ENCODE results near the gene TMUB1. TPM values are rescaled to one million over a fixed set of nuclear protein-coding genes. Genes with fewer than 3 reads are reported as not detected.

The TMUB1 gene
- total RNA-seq, 1 donor from 2014 or later: 36.3 TPM

- H3K27ac ChIP-seq: peak overlapping the region; percentile 30
- H3K9me3 ChIP-seq: no peaks in the 10 kb centered on the region
- no peak for TF ChIP-seq CTCF (IDR thresholded peaks at IDR 0.05)
- intact Hi-C loops (cut with DNase I): loop anchor here (10.0 kb wide), 1 partner anchor 76 kb away; no protein-coding TSS in a partner anchor
- H3K27me3 ChIP-seq: no peaks in the 10 kb centered on the region
- H3K4me1 ChIP-seq: peaks cover 11% of the 10 kb centered on the region
- peaks cover 41% of the 10 kb centered on the region for H3K36me3 ChIP-seq
- DNase-seq: peak; percentile 86
- no peak overlapping the region for H3K4me3 ChIP-seq
- ATAC-seq: peak; percentile 77
Observed at GRCh38 chr7:151038951-151039849, 44.1 kb downstream of the TMUB1 start.

GRCh38 chr7:151035902-151036301 lies 47.4 kb downstream of the TMUB1 start:
- no peak for TF ChIP-seq CTCF (IDR thresholded peaks at IDR 0.05)
- no peak overlapping the region for H3K27ac ChIP-seq
- H3K4me1 ChIP-seq: peaks cover 11% of the 10 kb centered on the region
- no peaks in the 10 kb centered on the region for H3K27me3 ChIP-seq
- H3K4me3 ChIP-seq: no peak overlapping the region
- peaks cover 29% of the 10 kb centered on the region for H3K36me3 ChIP-seq
- DNase-seq (no peak), ATAC-seq (no peak)
- H3K9me3 ChIP-seq: no peaks in the 10 kb centered on the region
- intact Hi-C loops (cut with DNase I): loop anchor here (10.0 kb wide), 1 partner anchor 79 kb away; no protein-coding TSS in a partner anchor

GRCh38 chr7:151035026-151035717 lies 48.1 kb downstream of the TMUB1 start:
- peaks cover 12% of the 10 kb centered on the region for H3K4me1 ChIP-seq
- intact Hi-C loops (cut with DNase I): loop anchor here (10.0 kb wide), 1 partner anchor 80 kb away; no protein-coding TSS in a partner anchor
- no peaks in the 10 kb centered on the region for H3K9me3 ChIP-seq
- H3K4me3 ChIP-seq: no peak overlapping the region
- no peak for DNase-seq
- no peak for TF ChIP-seq CTCF (IDR thresholded peaks at IDR 0.05)
- peaks cover 29% of the 10 kb centered on the region for H3K36me3 ChIP-seq
- H3K27ac ChIP-seq: no peak overlapping the region
- no peaks in the 10 kb centered on the region for H3K27me3 ChIP-seq
- peak; percentile 6 for ATAC-seq

GRCh38 chr7:151034312-151035025 lies 48.8 kb downstream of the TMUB1 start:
- Histone ChIP-seq H3K36me3 (peaks cover 29% of the 10 kb centered on the region), H3K27me3 (no peaks in the 10 kb centered on the region), H3K9me3 (no peaks in the 10 kb centered on the region), H3K4me3 (no peak overlapping the region), H3K27ac (no peak overlapping the region), H3K4me1 (peaks cover 15% of the 10 kb centered on the region)
- intact Hi-C loops (cut with DNase I): loop anchor here (10.0 kb wide), 1 partner anchor 80 kb away; no protein-coding TSS in a partner anchor
- DNase-seq (no peak), ATAC-seq (no peak)
- no peak for TF ChIP-seq CTCF (IDR thresholded peaks at IDR 0.05)

GRCh38 chr7:151033864-151034249 lies 49.4 kb downstream of the TMUB1 start:
- TF ChIP-seq CTCF (IDR thresholded peaks at IDR 0.05): no peak
- ATAC-seq (no peak), DNase-seq (no peak)
- Histone ChIP-seq H3K9me3 (no peaks in the 10 kb centered on the region), H3K27ac (no peak overlapping the region), H3K4me3 (no peak overlapping the region), H3K36me3 (peaks cover 29% of the 10 kb centered on the region), H3K27me3 (no peaks in the 10 kb centered on the region), H3K4me1 (peaks cover 14% of the 10 kb centered on the region)
- intact Hi-C loops (cut with DNase I): loop anchor here (10.0 kb wide), 1 partner anchor 81 kb away; no protein-coding TSS in a partner anchor
